GM19239 (cell line): ENCODE measurements around the gene VAT1L.

Source experiments
- DNase-seq: peaks from one replicate; pipeline ENCODE4 v3.0.0; 2011; ENCODE audit warnings: low spot score; ENCODE audit not compliant: insufficient read length
- FAIRE-seq: peaks from 2 replicates; lab custom pipeline; 2011; peaks lifted over from hg19 to GRCh38; lab: Jason Lieb, UNC

Gene VAT1L

DNA sequence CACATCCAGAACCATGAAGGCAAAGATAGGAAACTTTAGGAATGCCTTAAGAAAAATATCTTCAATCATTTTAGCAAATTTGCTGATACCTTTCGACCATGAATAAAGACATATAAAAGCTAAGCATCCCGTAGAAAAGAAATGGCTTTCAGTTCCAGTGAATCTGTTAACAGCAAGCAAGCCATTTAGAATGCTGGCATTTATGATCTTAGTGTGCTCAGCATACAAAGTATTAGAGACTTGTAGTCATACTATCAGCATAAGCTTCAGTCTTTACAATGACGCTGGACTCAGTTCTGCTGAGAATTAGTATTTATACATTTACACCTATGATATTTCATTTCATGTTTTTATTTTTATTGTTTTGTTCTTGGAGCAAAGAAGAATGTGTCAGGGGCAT is 38.7 kb downstream of the VAT1L start:
- DNase-seq: no peak
- no peak for FAIRE-seq

DNA sequence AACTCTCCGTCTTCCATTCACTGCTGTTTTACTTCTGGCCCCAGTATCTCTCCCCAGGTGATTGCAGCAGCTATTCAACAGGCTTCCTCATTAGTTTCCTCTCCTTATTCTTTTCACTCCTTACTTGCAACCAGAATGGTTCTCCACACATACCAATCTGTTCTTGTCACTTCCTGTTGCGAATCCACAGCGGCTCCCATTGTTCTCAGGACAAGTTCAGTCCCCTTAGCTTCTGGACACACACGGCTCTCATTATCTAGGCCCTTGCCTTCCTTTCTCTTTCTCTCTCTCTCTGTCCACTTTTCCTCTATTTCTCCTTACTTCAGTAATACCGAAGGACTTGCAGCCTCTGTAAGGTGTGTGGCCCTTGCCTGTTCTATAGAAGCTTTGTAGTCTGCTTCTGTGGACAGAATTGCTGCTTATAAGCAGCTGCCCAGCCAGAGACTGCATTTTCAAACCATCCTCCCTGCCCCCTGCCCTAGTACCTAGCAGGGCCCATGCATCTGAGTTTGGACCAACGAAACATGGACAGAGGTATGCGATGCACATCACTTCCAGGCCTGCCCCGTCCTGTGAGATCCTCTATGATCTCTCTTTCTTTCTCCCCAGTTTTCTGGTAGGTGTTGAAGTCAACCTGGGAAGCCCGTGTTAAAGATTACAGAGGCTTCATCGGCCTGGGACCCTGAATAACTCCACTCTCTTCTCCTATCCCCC is 45.7 kb downstream of the VAT1L start:
- FAIRE-seq: no peak
- no peak for DNase-seq

DNA sequence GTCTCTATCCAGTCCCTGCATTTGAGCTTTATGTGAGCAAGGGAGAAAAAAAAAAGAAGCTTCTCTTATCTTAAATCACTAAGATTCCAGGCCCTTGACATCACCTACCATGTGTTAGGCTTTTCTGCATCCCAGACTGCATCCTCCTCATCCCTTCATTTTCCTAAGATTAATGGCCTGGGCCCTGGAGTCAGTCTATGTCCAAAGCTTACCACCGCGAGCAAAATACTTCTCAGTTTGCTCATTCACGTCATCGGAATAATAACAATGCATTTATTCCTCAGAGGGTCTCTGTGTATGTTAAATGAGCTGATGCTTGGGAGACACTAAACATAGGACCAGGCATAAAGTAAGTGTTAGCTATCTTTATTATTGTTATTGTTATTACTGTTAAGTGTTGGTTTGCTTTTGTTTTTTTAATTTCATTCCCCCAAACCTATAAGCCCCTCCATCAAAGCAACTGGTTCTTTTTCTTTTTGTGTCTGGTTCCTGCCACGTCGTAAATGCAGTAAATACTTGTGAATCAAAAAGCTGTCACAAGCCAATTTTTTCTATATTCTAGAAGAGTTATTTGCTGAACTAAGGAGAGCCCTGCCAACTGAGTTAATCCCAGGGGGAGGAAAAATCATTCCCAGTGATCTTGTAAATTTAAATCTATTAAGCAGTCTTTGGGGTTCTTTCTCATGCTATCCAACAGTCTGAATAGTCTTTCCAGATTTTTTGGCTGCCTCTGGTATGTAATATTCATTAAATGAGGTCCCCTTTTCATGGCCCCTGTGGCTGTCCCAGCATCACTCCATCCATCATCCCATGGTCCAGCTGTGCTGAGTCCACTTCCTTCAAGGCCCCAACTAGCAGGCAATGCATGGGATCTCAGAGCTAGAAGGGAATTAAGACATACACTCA is 46.5 kb downstream of the VAT1L start:
- FAIRE-seq (no peak), DNase-seq (no peak)

DNA sequence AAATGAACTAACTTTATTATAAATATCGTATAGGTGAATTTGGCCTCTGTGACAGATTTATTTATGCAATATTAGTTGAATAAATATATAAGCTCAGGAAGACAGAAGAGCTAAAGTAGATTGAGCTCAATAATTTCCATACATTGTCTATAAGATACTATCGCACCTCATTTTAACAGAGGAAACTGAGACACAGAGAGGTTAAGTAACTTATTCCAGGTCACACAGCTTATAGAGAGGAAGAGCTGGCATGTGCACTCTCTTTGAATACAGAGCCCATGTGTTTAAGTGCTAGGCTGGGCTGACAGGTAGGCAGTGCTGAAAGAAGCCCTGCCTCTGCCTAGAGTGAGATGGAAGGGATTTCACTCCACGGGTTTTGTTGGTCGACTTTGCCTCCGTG is 48.4 kb downstream of the VAT1L start:
- no peak for FAIRE-seq

DNA sequence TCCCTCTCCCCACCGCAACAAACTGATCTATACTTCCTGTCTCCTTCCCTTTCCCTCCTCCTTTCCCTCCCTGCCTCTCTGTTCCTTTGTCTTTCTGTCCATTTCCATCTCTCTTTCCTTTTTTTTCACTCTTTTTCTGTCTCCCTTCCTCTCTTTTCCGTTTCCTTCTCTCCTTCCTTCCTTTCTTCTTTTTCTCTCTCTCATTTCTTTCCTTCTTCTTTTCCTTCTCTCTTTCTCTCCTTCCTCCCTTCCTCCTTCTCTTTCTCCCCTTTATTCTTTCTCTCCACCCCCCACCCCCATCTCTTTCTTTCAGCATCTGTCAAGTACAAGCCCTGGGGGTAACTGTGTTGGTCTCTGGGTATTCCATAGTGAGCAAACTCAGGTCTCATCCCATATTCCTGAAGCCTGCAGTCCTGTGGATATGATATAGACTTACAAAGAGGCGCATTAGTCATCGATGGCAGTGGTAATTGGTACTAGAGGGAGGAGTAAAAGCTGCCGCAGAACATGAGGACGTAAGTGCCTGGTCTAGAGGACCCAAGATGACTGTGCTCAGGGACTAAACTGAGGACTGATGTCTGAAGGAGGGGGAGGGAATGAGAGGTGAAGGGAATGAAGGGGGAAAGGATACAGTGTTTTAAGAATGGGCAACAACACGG is 50.4 kb downstream of the VAT1L start:
- no peak for FAIRE-seq
- no peak for DNase-seq

More for the DNA sequence above, 48.4 kb downstream of the VAT1L start:
- no peak for DNase-seq

DNA sequence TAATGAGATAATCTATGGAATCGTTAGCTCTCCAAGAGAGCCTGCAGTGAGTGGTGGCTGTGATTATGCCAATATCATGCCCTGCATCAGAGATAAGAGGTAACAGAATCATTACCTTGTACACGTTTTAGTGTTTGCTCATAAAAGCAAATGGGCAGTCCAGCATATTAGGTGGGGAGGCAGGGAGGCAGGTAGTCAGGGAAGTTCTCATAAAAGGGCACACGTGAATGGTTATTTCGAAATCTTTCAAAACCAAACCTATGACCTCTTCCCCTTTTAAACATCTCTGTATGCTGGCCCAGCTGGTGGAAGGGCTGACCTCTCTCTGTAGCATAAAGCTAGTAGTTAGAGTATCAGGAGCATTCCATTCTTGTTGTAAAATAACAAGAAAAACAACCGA is 51.7 kb downstream of the VAT1L start:
- DNase-seq: no peak
- FAIRE-seq: no peak

DNA sequence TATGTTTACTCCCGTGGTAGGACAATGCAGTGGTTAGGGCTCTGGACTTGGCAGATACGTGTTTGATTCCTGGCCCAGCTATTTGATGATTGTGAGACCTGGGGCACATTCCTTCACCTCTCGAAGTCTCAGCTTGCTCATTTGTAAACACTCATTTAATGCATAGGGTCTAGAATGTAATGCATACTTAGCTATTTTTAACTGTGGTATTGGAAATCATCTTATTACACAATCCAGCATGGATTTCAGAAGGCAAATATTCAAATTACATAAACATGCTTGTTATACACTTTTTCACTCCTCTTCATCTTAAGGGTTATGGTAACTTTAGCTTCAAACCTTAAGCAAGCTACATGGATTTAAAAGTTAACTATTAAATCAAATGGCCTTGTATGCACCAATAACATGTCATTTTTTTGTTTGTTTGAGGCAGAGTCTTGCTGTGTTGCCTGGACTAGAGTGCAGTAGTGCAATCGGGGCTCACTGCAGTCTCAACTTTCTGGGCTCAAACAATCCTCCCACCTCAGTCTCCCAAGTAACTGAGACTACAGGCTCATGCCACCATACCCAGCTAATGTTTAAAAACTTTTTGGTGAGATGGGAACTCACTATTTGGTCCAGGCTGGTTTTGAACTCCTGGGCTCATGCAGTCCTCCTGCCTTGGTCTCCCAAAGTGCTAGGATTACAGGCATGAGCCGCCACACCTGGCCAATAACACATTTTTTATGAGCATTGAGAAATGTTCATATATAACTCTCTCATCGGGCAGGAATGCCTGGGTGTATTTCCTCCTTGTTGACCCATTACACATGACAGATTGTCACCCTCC is 52.5 kb downstream of the VAT1L start:
- FAIRE-seq (no peak), DNase-seq (no peak)

DNA sequence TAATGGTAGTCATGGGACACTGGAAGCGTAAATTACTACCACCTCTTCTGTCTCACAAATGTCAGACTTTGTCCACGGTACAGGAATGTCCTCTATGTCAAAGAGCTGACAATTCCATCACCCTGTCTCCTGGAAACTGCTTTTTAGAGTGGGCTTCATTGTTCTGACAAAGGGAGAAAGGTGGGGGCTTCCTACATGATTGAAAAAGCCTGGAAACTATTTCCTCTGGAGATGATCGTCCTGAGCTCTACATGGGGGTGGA is 53.1 kb downstream of the VAT1L start:
- no peak for DNase-seq
- FAIRE-seq: no peak

DNA sequence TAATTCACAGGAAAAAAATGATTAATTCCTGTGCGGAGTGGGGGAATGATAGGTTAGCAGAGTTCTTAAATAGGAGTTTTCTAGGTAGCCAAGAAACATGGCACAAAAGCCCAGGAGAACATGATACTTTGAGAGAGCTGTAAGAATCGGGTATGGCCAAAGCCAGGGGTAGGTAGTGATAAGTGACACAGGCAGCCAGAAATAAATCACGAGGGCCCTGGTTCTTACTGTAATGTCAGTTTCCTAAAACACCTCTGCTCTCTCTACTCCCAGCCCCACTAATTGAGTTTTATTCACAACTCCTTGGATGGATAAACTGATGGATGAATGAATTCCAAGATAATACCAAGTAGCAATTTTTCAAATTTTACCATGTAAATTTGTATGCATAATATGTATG is 54.1 kb downstream of the VAT1L start:
- FAIRE-seq: no peak
- DNase-seq: no peak

DNA sequence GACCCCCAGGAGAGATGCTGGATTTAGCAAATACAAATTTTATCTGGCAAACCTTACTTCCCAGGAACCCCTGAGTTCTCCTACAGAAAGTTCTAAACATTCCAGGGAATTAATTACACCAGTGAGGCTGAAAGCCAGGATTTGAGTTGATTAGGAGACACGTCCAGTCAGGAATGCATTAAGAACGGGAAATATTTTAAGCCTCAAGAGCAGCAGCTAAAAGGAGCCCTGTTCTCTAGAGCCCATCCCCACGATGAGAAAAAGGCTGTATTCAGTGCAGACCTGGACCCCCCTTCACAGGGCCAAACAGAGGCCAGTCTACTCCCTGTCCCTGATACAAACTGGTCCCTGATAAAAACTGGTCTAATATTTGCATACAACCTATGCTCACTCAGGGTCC is 55.0 kb downstream of the VAT1L start:
- DNase-seq (no peak), FAIRE-seq (no peak)

DNA sequence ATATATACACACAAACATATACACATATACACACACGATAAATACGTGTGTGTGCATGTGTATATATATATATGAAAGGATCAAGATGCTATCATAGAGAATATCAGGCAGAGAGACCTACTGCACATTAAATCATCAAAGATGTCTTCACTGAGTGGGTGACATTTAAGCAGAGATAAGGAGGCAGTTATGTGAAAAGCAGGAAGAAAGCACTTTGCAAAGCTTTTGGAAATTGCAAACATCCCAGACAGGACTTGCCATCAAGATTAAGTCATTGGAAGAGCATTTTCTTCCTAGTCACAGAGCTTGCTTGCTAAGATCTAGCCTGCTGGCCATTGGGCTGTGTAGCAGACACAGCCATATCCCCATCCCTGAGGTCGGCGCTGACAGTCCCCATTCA is 56.4 kb downstream of the VAT1L start:
- FAIRE-seq: no peak
- no peak for DNase-seq

DNA sequence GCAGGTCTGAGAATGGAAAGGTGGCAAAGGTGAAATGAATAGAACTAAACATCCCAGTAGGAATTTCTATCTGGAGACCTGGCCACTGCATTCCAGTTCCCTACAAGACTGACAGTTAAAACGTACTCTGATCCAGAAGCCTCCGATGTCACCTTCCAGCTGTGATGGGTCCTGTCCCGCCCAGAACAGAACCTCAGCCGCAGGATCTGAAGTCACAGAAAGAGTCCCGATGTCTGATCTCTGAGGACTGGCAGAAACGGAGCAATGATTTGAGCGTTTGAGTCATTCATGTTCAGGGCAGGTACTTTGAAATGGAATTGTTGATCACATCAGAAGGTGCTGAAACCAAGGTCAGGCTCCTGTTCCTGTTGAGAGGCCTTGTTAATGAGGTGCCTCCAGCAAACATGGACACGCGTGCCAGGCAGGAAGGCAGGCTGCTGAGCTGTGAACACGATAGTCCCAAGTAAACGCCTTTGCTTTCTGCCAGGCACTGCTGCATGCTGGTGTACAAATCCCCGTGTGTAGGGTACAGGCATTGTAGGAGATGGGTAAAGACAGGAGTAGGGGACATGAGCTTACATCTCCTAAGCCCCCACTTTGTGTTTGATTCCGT is 61.4 kb downstream of the VAT1L start:
- FAIRE-seq: no peak
- DNase-seq: no peak

DNA sequence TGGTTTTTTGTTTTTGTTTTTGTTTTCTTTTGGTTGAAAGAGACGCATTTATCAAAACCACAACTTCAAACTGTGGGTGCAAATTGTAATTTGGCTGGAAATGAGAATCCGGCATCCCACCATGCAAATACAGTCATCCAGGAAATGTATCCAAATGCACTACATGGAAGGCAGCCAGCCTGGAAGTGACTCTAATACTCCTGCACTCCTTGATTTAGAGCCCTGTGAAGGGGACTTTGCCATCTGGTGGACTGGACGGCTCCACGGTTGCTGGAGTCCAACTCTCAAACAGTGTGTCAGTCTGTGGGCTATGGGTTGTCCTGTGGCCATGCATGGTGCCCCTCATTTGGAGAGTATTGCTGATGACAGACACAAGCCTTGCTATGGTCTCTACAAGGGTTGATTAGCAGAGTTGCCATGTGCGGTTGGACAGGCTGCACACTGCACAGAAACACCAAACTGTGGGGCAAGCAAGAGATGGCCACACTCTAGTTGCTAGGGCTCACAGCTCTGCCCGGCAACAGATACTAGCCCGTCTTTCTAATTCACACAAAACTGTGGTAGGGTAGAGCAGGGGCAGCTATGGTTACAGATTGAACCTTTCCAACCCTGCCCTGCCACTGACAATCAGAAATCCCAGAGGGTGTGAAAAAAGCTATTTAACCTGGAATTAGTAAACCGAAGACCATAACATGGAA is 62.4 kb downstream of the VAT1L start:
- FAIRE-seq: no peak
- DNase-seq: no peak

DNA sequence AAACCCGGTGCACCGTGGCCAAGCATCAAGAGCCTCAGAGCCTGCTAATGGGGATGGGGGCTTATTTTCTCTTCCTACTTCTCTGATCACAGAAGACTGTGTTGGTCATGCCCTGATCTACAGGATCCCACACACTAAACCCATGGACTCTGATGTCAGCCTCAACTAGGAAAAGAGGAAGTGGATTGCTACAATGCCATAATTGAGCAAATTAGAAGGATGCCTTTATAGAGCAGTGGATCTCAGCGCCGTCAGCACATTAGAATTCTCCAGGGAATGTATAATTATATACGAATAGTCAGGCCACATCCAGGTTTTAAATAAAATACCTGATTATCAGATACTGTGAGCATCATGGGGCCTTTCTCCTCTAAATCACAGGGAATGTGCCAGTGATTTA is 64.8 kb downstream of the VAT1L start:
- DNase-seq: no peak
- FAIRE-seq: no peak

DNA sequence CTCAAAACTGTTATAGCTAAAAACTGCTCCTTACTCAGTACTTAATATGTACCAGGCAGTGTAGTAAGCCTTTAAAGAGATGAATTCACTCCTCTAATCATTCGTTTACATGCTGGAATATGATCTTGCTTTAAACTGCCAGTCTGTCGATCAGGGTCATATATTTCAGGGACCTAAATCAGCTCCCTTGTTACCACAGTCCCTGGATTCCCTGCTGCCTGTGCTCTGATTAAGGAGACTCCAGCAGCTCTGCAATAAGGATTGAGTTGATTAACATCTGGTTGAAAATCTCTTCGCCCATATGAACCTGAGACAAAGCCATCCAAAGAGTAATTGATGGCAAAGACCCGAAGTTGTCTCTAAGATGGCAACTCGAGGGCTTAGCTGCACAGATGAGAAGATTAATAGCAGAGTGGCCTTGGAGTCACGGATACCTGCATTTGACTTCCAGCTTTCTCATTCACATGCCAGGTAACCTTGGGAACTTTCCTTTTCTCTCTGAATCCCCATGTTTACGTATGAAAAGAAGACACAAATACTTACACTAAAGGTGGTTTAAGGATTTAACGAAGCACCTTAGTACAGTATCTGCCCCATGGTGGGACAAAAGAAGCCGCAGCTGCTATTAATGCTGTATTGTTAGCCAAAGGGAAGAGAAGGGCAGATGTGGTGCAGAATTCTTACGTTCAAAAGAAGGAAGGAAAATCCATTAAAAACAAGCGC is 68.2 kb downstream of the VAT1L start:
- FAIRE-seq: no peak
- DNase-seq: no peak

DNA sequence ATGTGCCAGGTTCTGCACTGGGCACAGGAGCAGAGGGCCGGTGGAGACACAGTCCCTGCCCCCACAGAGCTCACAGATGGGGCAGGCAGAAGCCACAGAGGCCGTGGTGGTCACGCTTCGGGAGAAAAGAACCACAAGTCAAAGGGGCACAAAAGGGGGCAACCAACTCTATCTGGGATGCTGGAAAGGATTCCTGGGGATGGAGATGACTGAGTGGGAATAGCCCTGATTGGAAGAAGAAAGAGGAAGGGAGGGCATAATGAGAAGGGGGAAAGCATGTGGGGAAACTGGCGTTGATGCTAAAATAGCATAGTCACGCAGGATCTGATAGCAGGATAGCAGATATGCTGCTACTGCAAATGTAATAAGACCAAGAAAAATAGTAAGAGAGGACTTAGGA is 69.7 kb downstream of the VAT1L start:
- DNase-seq (no peak), FAIRE-seq (no peak)

DNA sequence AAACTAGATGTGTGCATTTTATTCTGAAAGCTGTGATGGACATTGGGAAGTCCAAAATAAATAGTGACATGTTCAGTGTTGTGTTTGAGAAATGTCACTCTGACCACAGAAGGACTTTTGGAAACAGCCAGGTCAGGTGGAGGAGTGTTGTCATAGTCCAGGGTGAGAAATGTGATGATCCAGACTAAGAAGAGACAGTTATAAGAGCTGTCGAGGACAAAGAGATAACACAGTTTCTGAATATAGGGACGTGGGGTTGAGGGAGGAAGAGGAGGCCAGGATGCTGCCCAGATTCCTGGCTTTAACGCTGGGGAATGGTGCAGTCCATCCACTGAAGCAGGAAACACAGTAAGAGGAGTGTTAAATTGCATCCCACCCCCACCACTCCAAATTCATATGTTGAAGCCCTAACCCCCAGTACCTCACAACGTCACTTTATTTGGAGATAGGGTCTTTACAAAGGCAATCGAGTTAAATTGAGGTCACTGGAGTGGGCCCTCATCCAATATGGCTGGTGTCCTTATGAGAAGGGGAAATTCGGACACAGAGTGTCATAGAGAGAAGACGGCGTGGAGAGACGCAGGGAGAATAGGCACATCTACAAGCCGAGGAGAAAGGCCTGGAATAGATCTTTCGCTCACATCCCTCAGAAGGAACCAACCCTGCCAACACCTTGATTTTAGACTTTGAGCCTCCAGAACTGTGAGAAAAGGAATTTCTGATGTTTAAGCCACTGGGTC is 71.3 kb downstream of the VAT1L start:
- FAIRE-seq: no peak
- no peak for DNase-seq

DNA sequence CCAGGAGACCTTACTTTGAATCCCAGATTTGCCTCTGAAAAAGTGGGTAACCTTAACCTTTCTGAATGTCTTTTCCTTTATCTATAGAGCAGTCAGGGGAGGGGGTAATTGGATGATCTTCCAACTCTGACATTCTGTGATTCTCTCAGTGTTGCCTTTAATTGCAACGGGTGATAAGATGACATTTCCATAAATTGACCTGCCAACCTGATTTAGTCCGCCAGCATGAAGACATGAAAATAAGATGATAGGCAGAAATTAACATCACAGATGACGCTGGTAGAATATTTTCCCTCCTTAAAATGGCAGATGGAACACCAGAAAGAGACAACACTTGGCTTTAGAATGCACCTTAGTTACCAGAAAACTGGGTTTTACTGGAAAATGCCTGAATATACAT is 72.6 kb downstream of the VAT1L start:
- FAIRE-seq: no peak
- no peak for DNase-seq
